H1 (cell line): Measurements from ENCODE around the gene SERPINB5. TPM values are rescaled to one million over a fixed set of nuclear protein-coding genes. Genes with fewer than 3 reads are reported as not detected.
A peak's percentile ranks its signal among the peaks of the same experiment; 100 is the strongest.

ENCODE experiments used
- CTCF ChIA-PET: fragments of 300-600 bp; sonication (Branson Sonifier 250); formaldehyde crosslinking; loops from one replicate; lab custom pipeline; 2021; ENCODE audit not compliant: partially characterized antibody; lab: Charles Lee
- POLR2A ChIA-PET: fragments of 300-600 bp; sonication (Branson Sonifier 250); formaldehyde crosslinking; loops from one replicate; lab custom pipeline; 2021; ENCODE audit warnings: inconsistent platforms; ENCODE audit not compliant: partially characterized antibody; lab: Charles Lee
- DNase-seq, 2 experiments: peaks; one replicate each; pipeline versions ENCODE4 v3.0.0 to v3.0.0-alpha.2; 2010 to 2022; ENCODE audit warnings: low spot score in 2 of 2, low read depth in 1 of 2, mixed read lengths in 1 of 2
- FAIRE-seq: peaks from 2 replicates; lab custom pipeline; 2011; peaks lifted over from hg19 to GRCh38; lab: Jason Lieb, UNC
- H2AFZ ChIP-seq: 2 replicates; pipeline ENCODE4 v1.8.1; 2012; ENCODE audit warnings: low read length, inconsistent platforms
- H2AK5ac ChIP-seq: 2 replicates; pipeline ENCODE4 v1.6.1; 2013; ENCODE audit warnings: low read depth, low read length
- H2BK120ac ChIP-seq: replicated peaks from 2 replicates; pipeline ENCODE3; 2013; ENCODE audit warnings: low read depth, low read length, inconsistent platforms
- H2BK12ac ChIP-seq: 2 replicates; pipeline ENCODE4 v1.6.1; 2013; ENCODE audit warnings: low read depth, low read length
- H2BK15ac ChIP-seq: 2 replicates; pipeline ENCODE4 v1.6.1; 2013; ENCODE audit warnings: low read length
- H2BK20ac ChIP-seq: 2 replicates; pipeline ENCODE4 v1.6.1; 2013; ENCODE audit warnings: low read length
- H2BK5ac ChIP-seq: 2 replicates; pipeline ENCODE4 v1.6.1; 2013; ENCODE audit warnings: low read depth, low read length
- H3K14ac ChIP-seq: 2 replicates; pipeline ENCODE4 v1.6.1; 2013; ENCODE audit warnings: inconsistent platforms; ENCODE audit not compliant: insufficient read length
- H3K18ac ChIP-seq: 2 replicates; pipeline ENCODE4 v1.6.1; 2013; ENCODE audit warnings: low read length; ENCODE audit errors: extremely low read depth
- H3K23ac ChIP-seq: 2 replicates; pipeline ENCODE4 v1.6.1; 2013; ENCODE audit warnings: inconsistent platforms; ENCODE audit not compliant: insufficient read length
- H3K23me2 ChIP-seq: 2 replicates; pipeline ENCODE4 v1.6.1; 2013; ENCODE audit warnings: low read depth, low read length
- H3K27ac ChIP-seq: 2 replicates; pipeline ENCODE4 v1.6.1; 2011; ENCODE audit warnings: low read depth, low read length, inconsistent platforms
- H3K27me3 ChIP-seq, 4 experiments: replicated peaks in 1 of 4; 1 replicate in 1 of 4; 2 replicates in 3 of 4; pipeline versions ENCODE4 v1.6.1 to v1.8.1; 2011 to 2013; ENCODE audit warnings: low read length in 3 of 4, mild to moderate bottlenecking in 3 of 4, inconsistent platforms in 2 of 4, mixed read lengths in 2 of 4, moderate library complexity in 1 of 4; ENCODE audit not compliant: control insufficient read depth in 3 of 4, insufficient read depth in 3 of 4; ENCODE audit errors: extremely low read depth in 1 of 4
- H3K36me3 ChIP-seq, 4 experiments: 2 replicates each; pipeline versions ENCODE4 v1.6.1 to v1.8.1; 2011 to 2013; ENCODE audit warnings: mild to moderate bottlenecking in 4 of 4, low read length in 3 of 4, moderate library complexity in 2 of 4, control low read depth in 1 of 4, inconsistent platforms in 1 of 4; ENCODE audit not compliant: insufficient read depth in 4 of 4, control insufficient read depth in 2 of 4
- H3K4ac ChIP-seq: replicated peaks from 2 replicates; pipeline ENCODE3; 2013; ENCODE audit warnings: low read length, low read depth, mixed read lengths, inconsistent platforms; ENCODE audit not compliant: insufficient read length
- H3K4me1 ChIP-seq, 4 experiments: replicated peaks in 1 of 4; 1 replicate in 1 of 4; 2 replicates in 3 of 4; pipeline versions ENCODE4 v1.6.1 to v1.8.1; 2011 to 2013; ENCODE audit warnings: low read length in 3 of 4, inconsistent platforms in 2 of 4, mixed read lengths in 1 of 4; ENCODE audit not compliant: insufficient read depth in 4 of 4, control insufficient read depth in 3 of 4
- H3K4me2 ChIP-seq, 2 experiments: 2 replicates each; pipeline versions ENCODE4 v1.6.1 to v1.8.1; 2011 to 2013; ENCODE audit warnings: low read depth in 2 of 2, low read length in 2 of 2, control low read depth in 1 of 2, inconsistent platforms in 1 of 2, mild to moderate bottlenecking in 1 of 2; ENCODE audit not compliant: insufficient read depth in 1 of 2
- H3K4me3 ChIP-seq, 4 experiments: fragments of 200-600, 300-600 bp in 1 of 4; sonication (generic), shearing (Covaris generic), sonication (Bioruptor Twin) in 1 of 4; 2 replicates each; pipeline versions ENCODE4 v1.5.1 to v1.8.1; 2011 to 2016; ENCODE audit warnings: low read length in 4 of 4, low read depth in 3 of 4, control low read depth in 2 of 4, inconsistent platforms in 2 of 4, mild to moderate bottlenecking in 2 of 4, mixed read lengths in 1 of 4, moderate library complexity in 1 of 4; ENCODE audit not compliant: insufficient read depth in 2 of 4; ENCODE audit errors: extremely low read depth in 1 of 4
- H3K56ac ChIP-seq: replicated peaks from 2 replicates; pipeline ENCODE3; 2013; ENCODE audit warnings: low read depth, mild to moderate bottlenecking, mixed read lengths, low read length, inconsistent platforms; ENCODE audit not compliant: insufficient read length
- H3K79me1 ChIP-seq: 2 replicates; pipeline ENCODE4 v1.6.1; 2013; ENCODE audit warnings: low read depth, low read length, control low read depth
- H3K79me2 ChIP-seq, 2 experiments: 2 replicates each; pipeline versions ENCODE4 v1.6.1 to v1.8.1; 2012 to 2013; ENCODE audit warnings: low read length in 2 of 2, mild to moderate bottlenecking in 2 of 2, inconsistent platforms in 1 of 2; ENCODE audit not compliant: insufficient read depth in 2 of 2, control insufficient read depth in 1 of 2
- H3K9ac ChIP-seq, 4 experiments: replicated peaks in 1 of 4; 1 replicate in 1 of 4; 2 replicates in 3 of 4; pipeline versions ENCODE4 v1.6.1 to v1.8.1; 2011 to 2013; ENCODE audit warnings: low read depth in 3 of 4, low read length in 3 of 4, control low read depth in 2 of 4, mild to moderate bottlenecking in 2 of 4, moderate library complexity in 2 of 4, inconsistent platforms in 1 of 4; ENCODE audit errors: extremely low read depth in 1 of 4
- H3K9me3 ChIP-seq, 2 experiments: 2 replicates each; pipeline versions ENCODE4 v1.6.1 to v1.8.1; 2012 to 2013; ENCODE audit warnings: mild to moderate bottlenecking in 2 of 2, moderate library complexity in 2 of 2, control low read depth in 1 of 2, inconsistent platforms in 1 of 2, low read depth in 1 of 2, low read length in 1 of 2, mixed read lengths in 1 of 2; ENCODE audit not compliant: insufficient read depth in 2 of 2
- H4K20me1 ChIP-seq, 2 experiments: replicated peaks in 1 of 2; 2 replicates each; pipeline versions ENCODE3 to v1.8.1; 2011 to 2013; ENCODE audit warnings: inconsistent platforms in 2 of 2, low read length in 2 of 2, mild to moderate bottlenecking in 1 of 2; ENCODE audit not compliant: insufficient read depth in 2 of 2, control insufficient read depth in 1 of 2
- H4K5ac ChIP-seq: 2 replicates; pipeline ENCODE4 v1.6.1; 2013; ENCODE audit warnings: low read length, low read depth, mixed read lengths, inconsistent platforms; ENCODE audit not compliant: insufficient read length
- H4K8ac ChIP-seq: 2 replicates; pipeline ENCODE4 v1.8.0; 2013; ENCODE audit warnings: mild to moderate bottlenecking, moderate library complexity, low read length, inconsistent platforms; ENCODE audit not compliant: insufficient read depth; ENCODE audit errors: extremely low read depth
- H4K91ac ChIP-seq: replicated peaks from 2 replicates; pipeline ENCODE3; 2013; ENCODE audit warnings: low read length, mixed read lengths, inconsistent platforms; ENCODE audit not compliant: insufficient read length
- CHD2 ChIP-seq: IDR thresholded peaks from 2 replicates; pipeline ENCODE4 v1.6.1; 2012; ENCODE audit warnings: low read length, improper control_type of control experiment
- TEAD4 ChIP-seq: IDR thresholded peaks from 2 replicates; pipeline ENCODE4 v1.6.1; 2012; ENCODE audit warnings: low read depth, low read length, inconsistent platforms, mixed read lengths
- WGBS, 2 experiments: shearing (Covaris generic) in 1 of 2; methylation state at CpG; one replicate each; pipeline versions ENCODE4 v1.1.6 to v1.1.7; 2013 to 2015; ENCODE audit warnings: low lambda C conversion rate in 2 of 2, mixed read lengths in 2 of 2, inconsistent platforms in 1 of 2, low coverage in 1 of 2, missing lambda C conversion rate in 1 of 2; ENCODE audit not compliant: insufficient replicate concordance in 2 of 2, insufficient coverage in 1 of 2, insufficient read length in 1 of 2; ENCODE audit errors: extremely low coverage in 1 of 2, missing lambda C conversion rate in 1 of 2; 5-methylcytosine and 5-hydroxymethylcytosine counted together
- polyA plus RNA-seq, 7 experiments: library from polyadenylated mRNA; depleted of rRNA in 3 of 7; stranded (reverse) in 5 of 7; unstranded in 2 of 7; fragments of >200 nt in 5 of 7; fragments of 200-250 nt in 2 of 7; gene quantifications; 1 replicate in 5 of 7; 2 replicates in 1 of 7; 4 replicates in 1 of 7; pipeline versions ENCODE4 v1.2.1 to v1.2.3, GENCODE V29; 2011 to 2013; ENCODE audit warnings: missing spikeins in 2 of 7, mixed read lengths in 2 of 7
- total RNA-seq: library from RNA; stranded (reverse); fragmentation: NEBNext Ultra II Directional; extraction: Animal tissue kit (Norgen Biotek cat#: 25700); gene quantifications from 2 replicates; pipeline ENCODE4 v1.2.1, GENCODE V29; 2021

Gene SERPINB5
- total and polyA plus RNA-seq, 2 of the 8 experiments (the other 6 are each of a cell fraction or from before 2014, with no cell fraction given): 0.03 TPM; not detected in 1

GRCh38 chr18:63539904-63540510 lies 63.2 kb downstream of the SERPINB5 start:
- TF ChIP-seq CHD2 (no peak), TEAD4 (peak; percentile 84)
- no peak overlapping the region for H2BK120ac ChIP-seq
- H2BK15ac ChIP-seq: no peak overlapping the region
- H3K36me3 ChIP-seq: no peaks in the 10 kb centered on the region
- H2AFZ ChIP-seq: no peak overlapping the region
- no peak overlapping the region for H3K23ac ChIP-seq
- no peak overlapping the region for H4K8ac ChIP-seq
- H3K79me2 ChIP-seq: no peaks in the 10 kb centered on the region
- FAIRE-seq: no peak
- H2BK20ac ChIP-seq: no peak overlapping the region
- CTCF ChIA-PET: interaction anchor here (1.0 to 4.8 kb wide), 2 partner anchors 38 to 102 kb away, joined by 3 to 19 read pairs; no protein-coding TSS in a partner anchor
- H3K9ac ChIP-seq: no peak overlapping the region
- no peaks in the 10 kb centered on the region for H3K79me1 ChIP-seq
- no peak overlapping the region for H2BK12ac ChIP-seq
- no peaks in the 10 kb centered on the region; a peak in 1 of 7 replicates for H3K27me3 ChIP-seq
- peaks cover 0 to 6% (median 0%) of the 10 kb centered on the region in 4 experiments; a peak in 1 of 7 replicates for H3K4me1 ChIP-seq
- no peak overlapping the region for H3K18ac ChIP-seq
- WGBS, 2 experiments: 85% methylated on average over 3 of the region's 3 CpGs; no CpG with 5 or more reads in 1 of the 2 experiments
- H3K27ac ChIP-seq: no peak overlapping the region
- H4K20me1 ChIP-seq: no peaks in the 10 kb centered on the region
- no peak overlapping the region for H2AK5ac ChIP-seq
- H3K4me3 ChIP-seq: no peak overlapping the region
- 0 out of 4 replicates have a peak, but pooled peaks cover 0 to 3% of the 10 kb centered on the region in 2 experiments for H3K9me3 ChIP-seq
- DNase-seq: no peak
- H2BK5ac ChIP-seq: no peak overlapping the region
- no peak overlapping the region for H3K56ac ChIP-seq
- H4K91ac ChIP-seq: no peak overlapping the region
- H3K23me2 ChIP-seq: no peaks in the 10 kb centered on the region
- no peak overlapping the region for H4K5ac ChIP-seq
- no peak overlapping the region for H3K4me2 ChIP-seq
- H3K14ac ChIP-seq: no peak overlapping the region
- POLR2A ChIA-PET: no interaction called here
- H3K4ac ChIP-seq: no peak overlapping the region
